ENCODE data around the gene ZP1.

The ZP1 gene

DNA sequence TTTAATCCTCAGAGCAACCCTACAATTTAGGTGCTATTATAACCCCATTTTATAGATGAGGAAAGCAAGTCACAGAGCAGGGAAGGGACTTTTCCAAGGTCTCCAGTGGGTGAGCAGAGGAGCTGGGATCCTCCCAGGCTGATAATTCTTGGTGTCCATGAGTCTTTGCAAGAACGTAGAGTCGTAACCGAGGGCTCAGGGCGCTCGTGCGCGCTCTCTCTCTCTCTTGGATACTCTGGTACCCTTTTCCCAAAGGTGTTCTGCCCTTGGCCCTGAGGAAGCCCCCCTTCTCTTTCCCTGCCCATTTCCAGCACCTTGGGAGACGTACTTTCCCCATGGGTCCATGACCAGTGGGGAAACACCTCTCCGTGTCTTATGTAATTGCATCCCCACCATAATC is 5.2 kb upstream of the ZP1 start:
- DNase-seq = no peak

DNA sequence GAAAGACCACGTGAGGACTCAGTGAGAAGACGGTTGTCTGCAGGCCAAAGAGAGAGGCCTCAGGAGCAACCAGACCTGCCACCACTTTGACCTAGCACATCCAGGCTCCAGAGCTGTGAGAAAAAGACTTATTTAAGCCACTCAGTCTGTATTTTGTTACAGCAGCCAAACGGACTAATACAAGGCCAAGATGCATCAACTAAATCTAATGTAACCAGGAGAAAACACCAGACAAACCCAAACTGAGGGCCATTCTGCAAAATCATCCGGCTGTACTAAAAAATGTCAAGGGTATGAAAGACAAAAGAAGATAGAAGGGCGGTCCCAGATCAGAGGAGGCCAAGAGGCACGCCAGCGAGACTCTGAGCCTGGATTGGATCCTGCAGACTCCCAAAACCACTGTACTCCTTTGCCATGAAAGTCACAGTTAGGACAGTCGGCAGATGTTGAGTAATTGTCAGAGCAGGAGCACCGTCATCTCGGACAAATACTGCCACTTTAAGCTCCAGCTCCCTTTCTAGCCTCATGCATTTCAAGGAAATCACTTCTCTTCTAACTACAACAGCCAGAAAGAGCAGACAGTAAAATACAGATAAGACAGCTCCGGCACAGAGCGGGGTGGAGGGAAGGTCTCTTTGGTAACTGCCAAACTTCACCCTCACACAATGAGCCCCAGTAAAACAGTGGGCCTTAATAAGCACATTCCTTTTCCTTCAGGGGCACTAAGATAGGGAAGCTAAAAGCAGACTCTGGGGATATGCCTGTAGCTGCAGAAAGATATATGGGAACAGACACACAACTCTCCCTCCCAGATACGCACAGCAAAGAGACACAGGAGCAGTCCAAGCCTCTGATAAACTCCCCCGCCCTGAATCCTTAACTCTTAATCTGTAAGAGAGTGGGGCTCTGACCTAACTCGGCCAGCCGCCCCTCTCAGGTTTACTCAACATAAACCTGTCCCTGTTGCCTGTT is 3.5 kb upstream of the ZP1 start:
- no peak for DNase-seq

DNA sequence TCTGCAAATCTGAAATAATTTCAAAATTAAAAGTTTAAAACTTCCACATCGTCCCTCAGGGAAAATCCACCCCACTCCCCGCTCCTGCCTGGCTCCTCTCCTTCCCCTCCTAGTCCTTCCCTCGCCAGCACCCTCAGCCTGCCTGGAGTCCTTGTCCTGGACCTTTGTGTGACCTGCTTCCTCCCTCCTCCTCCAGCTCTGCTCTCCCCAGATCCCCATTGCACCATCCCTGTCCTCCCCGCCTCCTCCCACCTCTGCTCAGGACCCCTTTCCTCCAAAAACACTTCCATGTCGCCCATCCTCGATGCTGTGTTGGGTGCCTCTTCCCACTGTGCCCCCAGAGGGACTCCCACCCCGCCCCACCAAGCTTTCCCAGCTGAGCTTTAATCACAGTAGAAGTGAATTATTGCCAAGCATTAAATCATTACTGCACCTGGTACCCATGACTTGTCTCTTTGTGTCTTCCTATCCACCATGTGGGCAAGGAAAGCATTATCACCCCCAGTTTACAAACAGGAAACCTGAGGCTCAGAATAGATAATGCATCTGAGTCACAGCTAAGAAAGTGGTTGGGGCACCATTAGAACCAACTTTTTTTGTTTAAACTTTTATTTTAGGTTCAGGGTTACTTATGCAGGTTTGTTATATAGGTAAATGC is 2.4 kb upstream of the ZP1 start:
- DNase-seq = no peak

DNA sequence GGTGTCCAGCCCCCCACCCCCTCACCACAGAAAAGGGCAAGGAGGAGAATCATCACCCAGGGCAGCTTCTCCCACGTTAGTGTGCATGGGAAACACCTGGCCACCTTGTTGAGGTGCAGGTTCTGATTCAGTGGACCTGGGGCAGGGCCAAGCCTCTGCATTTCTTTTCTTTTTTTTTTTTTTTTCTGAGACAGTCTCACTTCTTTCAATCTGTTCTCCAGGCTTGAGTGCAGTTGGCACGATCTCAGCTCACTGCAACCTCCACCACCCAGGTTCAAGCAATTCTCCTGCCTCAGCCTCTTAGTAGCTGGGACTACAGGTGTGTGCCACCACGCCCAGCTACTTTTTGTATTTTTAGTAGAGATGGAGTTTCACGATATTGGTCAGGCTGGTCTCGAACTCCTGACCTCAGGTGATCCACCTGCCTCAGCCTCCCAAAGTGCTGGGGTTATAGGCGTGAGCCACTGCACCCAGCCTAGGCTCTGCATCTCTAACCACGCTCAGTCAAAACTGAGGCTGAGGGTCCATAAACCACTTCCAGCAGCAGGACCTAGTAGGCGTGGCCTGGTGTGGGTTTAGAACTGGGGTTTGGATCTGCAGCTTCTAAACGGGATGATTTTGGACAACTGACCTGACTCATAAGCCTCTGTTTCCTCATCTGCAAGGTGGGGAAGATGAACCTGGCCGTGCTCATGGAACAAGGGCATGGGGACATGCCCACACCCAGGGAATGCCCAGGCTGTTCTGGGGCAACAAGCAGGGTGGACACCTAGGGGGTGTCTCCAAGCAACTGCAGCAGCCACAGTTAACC is 734 bp downstream of the ZP1 start:
- no peak for DNase-seq

DNA sequence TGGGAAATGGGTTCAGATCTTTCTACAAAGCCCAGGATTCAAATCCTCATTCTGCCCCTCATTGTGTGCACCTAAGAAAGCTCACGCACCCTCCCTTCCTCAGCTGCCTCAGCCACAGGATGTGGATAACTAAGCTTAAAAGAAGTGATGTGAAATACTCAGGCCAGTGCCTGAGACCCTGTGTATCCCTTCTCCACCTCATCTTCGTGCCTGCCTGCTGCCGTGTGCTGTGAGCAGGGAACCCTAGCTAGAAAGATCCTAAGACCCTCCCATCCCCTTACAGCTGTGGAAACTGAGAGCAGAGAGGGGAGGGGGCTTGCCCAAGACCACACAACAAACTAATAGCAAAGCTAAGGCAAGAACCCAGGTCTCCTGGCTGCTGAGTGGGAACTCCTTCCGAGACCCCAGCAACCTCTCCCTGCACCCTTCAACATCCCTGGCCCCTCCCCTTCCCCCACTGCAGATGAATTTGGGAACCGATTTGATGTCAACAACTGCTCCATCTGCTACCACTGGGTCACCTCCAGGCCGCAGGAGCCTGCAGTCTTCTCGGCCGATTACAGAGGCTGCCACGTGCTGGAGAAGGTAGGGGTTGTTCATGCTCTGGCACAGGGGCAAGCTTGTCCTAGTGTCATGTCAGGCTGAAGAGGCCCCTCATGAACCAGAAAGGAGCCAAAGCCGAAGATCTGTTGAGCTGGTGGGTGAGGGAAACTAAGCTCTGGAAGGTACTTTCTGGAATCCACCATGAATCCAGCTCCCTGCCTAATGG is 1.5 kb downstream of the ZP1 start:
- DNase-seq = no peak

DNA sequence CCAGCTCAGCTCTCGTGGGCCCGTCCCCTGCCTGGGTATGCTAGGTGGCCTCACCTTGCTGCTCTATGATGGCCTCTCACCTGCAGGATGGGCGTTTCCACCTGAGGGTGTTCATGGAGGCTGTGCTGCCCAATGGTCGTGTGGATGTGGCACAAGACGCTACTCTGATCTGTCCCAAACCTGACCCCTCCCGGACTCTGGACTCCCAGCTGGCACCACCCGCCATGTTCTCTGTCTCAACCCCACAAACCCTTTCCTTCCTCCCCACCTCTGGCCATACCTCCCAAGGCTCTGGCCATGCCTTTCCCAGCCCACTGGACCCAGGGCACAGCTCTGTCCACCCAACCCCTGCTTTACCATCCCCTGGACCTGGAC is 2.1 kb downstream of the ZP1 start:
- DNase-seq = no peak

DNA sequence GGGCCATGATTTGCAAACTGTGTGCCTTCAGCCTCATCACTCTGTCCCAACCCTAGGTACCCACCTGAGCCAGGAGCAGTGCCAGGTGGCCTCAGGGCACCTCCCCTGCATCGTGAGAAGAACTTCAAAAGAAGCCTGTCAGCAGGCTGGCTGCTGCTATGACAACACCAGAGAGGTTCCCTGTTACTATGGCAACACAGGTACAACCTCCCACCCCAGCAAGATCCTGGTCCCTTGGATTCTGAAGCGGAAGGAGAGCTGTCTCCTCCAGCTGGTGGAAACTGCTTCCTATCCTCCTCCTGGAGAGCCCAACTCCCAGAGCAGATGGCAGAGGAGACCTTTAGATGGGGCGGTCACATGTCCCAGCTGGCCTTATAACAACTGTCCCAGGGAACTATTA is 2.9 kb downstream of the ZP1 start:
- no peak for DNase-seq

DNA sequence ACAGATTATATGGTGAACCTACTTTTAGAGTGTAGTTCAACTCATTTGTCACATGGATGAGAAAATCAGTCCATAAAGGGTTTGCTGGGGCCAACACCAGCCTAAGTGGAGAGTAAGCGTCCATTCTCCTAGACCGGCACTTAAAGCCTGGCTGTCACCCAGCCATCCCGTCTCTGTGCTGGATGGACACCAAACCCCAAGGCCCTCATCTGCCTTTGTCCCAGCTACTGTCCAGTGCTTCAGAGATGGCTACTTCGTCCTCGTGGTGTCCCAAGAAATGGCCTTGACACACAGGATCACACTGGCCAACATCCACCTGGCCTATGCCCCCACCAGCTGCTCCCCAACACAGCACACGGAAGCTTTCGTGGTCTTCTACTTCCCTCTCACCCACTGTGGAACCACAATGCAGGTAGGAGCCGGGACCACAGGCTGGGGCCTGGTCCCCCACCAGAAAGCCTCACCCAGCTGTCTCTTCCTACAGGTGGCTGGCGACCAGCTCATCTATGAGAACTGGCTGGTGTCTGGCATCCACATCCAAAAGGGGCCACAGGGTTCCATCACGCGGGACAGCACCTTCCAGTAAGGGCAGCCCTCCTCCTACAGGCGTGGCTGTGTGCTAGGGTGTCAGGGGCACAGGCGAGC is 3.5 kb downstream of the ZP1 start:
- DNase-seq = no peak

DNA sequence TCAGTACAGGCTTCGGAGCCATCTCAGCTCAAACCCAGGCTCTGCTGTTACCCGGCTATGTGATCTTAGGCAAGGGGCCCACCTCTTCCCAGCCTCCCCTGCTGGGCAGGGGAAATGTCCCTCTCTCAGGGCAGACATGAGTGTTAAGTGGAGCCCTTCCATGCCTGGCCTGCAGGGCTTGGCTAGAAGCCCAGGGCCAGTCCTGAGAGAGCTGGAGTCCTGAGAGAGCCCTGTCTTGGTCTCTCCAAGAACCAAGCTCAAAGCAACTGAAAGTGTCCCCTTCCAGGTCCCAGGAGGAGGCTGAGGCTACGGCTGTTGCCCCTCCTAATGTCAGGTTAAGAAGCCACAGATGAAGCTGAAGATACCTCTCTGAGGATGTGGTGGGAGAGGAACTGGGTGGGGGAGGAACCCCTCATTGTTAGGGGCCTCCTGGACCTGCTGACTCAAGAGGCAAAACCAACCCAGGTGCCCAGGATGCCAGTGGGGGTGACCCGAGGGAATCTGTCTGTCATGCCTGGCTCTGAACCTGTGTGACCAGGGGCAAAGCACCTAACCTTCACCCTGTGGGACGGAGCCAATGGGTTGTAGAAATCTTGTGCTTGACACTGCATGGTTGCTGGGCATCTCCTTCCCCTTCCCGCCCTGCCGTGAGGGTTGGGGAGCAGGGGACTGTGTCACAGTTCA is 4.2 kb downstream of the ZP1 start:
- DNase-seq = no peak

DNA sequence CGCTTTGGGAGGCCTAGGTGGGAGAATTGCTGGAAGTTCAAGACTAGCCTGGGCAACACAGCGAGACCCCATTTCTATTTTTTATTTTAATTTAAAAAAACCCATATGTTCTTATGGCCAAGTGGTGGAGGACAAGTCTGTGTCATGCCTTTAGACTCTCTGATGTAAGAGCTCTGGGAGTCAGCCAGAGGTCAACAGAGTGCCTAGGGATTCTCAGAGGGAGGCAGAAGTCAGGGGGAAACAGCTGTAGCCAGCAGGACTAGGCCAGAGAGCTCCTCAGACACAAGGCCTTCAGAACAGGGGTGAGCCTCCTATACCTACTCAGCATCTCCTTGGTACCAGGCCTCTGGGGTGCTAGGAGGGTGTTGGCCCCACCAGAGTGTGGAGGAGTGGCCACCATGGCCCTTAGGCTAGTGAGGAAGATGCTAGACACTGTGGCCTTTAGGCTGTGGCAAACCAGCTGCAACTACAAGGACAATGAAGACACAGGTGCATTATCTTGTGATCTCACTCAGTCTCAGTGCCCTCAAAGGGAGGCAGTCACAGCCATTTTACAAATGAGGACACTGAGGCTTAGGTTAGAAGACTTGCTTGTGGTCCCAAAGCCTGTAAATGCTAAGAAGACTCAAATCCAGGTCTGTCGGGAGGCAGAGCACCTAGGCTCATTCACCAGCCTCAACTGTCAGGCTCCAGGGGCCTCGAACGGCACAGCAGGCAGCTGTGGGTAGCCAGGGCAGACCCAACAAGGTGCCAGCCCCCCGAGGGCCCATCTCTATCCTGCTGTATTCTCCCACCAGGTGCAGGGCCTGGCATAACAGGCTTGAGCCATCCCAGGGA is 5.0 kb downstream of the ZP1 start:
- no peak for DNase-seq

DNA sequence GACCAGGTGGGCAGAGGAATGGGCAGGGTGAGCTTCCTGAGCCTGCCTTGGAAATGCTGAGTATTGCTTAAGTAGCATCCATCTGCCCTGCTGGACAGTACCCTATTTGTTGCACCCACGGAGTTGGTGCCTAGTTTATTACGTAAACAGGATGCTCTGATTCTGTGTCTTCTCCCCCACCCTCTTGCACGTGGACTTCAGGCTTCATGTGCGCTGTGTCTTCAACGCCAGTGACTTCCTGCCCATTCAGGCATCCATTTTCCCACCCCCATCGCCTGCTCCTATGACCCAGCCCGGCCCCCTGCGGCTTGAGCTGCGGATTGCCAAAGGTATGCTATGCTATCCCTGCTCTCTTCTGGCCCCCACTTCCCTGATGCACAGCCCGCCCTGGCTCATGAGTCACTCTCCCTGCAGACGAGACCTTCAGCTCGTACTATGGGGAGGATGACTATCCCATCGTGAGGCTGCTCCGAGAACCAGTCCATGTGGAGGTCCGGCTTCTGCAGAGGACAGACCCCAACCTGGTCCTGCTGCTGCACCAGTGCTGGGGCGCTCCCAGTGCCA is 5.7 kb downstream of the ZP1 start:
- DNase-seq = no peak

DNA sequence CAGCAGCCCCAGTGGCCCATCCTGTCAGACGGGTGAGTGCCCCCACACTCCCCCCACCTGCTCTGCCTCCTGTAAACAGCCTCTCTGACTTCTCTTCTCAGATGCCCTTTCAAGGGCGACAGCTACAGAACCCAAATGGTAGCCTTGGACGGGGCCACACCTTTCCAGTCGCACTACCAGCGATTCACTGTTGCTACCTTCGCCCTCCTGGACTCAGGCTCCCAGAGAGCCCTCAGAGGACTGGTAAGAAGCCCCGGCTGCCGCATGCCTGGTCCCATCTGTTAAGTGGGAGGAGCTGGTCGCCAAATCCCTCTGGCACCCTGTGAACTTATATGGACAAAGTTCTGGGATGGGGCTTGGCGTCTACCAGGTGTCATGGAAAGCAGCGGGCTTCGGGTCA is 6.2 kb downstream of the ZP1 start:
- no peak for DNase-seq

DNA sequence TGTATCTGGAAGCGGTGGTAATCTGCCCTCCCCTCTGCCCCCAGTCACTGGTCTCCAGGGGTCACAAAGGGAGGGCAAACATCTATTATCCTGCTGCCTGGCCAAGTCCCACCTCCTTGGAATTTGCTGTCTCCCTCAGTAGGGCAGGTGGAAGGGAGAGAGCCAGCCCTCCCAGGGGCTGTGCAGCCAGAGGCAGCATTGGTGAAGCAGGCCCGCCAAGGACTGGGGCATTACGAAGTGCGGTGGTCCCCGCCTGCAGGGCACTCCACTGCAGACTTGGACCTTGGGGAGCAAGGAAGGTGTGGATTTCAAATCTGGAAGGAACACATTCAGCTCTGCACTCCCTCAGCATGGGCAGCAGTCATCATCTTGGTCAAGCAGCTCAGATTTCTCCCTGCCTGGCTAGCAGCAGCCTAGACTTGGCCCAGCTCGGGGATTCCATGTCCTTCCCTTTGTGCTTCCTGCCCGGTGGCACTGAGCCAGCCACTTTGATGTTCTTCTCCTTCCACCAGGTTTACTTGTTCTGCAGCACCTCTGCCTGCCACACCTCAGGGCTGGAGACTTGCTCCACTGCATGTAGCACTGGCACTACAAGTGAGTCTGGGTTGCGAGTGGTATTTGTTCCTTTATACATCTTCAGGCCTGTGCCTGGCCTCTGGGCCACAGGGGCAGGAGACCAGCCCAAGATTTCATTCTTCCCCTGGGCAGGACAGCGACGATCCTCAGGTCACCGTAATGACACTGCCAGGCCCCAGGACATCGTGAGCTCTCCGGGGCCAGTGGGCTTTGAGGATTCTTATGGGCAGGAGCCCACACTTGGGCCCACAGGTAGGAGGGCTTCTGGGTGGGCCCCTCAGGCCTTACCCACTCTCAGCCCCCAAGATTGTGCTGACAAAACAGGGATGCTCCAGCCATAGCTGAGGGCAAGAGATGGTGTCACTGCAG is 7.4 kb downstream of the ZP1 start:
- DNase-seq = no peak

DNA sequence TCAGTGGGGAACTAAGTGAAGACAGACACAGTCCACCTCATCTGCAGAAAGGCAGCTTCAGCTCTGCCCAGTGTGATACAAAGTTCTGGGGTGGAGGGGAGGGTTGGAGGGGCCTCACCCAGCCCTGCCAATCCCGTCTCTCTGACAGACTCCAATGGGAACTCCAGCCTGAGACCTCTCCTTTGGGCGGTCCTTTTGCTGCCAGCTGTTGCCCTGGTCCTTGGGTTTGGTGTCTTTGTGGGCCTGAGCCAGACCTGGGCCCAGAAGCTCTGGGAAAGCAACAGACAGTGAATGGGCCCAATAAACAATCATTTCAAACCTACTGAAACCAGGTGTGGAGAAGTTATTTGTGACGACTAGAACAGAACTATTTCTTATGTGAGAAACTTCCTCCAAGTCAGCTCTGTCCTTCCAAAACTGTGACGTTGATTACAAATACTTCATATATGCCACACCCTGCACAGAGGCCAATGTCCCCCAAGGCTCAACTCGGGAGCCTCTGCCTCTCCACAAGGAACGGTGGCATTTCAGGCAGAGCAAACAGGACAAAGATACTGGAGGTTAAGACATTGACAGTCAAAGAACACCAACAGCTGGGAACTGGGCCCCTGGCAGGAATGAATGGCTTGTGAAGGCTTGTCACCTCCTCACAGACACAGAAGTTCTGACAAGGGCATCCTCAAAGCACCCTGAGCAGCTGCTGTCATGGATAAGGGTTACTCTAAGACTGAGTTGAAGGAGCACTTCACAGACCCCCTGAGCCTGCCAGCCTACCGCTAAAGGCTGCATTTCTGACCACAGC is 8.2 kb downstream of the ZP1 start:
- no peak for DNase-seq

DNA sequence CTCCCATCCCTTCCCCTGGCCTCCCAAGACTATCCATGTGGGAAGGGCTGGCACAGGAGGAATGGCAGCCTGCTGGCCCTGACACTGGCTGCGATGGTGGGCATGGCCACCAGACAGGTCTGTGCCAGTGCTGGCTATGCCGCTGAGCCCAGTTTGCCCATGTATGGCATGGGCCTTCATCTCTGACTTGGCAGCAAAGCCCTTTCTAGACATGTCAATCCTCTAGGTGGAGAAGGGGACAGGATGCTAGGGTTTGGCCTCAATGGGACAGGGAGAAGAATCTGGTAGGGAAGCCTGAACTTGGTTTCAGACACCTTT is 8.8 kb downstream of the ZP1 start:
- DNase-seq = no peak

DNA sequence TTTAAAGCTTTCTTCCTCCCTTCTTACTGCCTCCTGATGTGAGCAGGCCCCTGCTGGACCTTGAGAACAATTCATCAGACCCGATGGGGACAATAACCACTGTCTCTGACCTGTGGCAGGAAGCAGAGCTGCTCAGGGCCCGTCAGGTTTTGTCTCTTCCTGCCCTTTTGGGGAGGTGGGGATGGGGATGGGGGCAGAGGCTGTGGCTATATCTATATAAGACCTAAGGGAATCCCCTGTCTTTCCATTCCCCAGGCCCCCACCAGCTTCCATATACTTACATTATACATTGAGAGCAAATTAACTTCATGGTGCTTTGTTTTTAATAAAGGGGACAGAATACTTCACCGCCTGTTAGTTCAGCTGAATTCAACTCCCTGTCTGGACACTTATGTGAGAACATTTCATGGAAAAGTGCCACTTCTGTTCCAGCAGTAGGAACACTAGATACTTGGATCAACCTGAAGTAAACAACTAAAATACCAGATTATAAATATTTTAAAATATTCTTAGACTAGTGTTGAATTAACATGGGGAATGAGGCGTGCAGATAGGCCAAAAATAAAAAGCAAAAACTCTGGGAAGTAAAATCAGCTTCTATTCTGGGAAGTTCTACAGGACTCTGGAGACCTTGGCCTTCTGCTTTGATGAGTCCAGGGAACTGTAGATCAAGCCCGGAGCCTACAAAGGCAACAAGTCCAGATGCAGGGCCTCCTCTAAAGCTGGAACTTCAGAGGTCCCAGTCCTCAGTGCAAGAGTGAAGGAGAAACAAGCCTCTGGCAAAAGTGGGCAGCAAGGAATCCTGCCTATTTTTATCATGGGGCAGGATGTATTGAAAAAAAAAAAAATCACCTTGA is 11.1 kb downstream of the ZP1 start:
- DNase-seq = no peak

DNA sequence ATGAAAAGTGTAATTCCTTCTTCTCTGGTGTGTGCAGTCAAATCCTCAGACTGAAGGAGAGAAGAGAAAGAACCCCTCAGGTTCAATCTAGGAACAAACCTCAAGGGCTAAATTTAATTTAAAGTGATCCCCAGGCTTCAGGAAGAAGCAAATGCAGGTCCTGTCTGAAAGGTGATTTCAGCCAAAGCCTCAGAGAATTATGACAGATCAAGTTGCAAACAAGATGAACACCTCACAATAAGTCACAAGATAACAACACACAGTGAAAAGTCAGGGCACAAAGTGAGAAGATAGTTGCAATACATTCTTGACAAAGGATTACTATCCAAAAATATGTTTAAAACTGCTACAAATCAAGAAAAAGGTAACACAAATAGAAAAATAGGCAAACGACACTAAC is 11.8 kb downstream of the ZP1 start:
- no peak for DNase-seq

All from NCI-H526 treated with DMSO at 0.1 percent for 48 hours (cell line).